NCI-H82 treated with DMSO at 0.1 percent for 48 hours (cell line): ENCODE measurements around the gene CSNK1D.

Experiments used
- DNase-seq: peaks from one replicate; lab custom pipeline; 2025; ENCODE audit not compliant: unreplicated experiment; lab: John Stamatoyannopoulos, UW

The CSNK1D gene

DNA sequence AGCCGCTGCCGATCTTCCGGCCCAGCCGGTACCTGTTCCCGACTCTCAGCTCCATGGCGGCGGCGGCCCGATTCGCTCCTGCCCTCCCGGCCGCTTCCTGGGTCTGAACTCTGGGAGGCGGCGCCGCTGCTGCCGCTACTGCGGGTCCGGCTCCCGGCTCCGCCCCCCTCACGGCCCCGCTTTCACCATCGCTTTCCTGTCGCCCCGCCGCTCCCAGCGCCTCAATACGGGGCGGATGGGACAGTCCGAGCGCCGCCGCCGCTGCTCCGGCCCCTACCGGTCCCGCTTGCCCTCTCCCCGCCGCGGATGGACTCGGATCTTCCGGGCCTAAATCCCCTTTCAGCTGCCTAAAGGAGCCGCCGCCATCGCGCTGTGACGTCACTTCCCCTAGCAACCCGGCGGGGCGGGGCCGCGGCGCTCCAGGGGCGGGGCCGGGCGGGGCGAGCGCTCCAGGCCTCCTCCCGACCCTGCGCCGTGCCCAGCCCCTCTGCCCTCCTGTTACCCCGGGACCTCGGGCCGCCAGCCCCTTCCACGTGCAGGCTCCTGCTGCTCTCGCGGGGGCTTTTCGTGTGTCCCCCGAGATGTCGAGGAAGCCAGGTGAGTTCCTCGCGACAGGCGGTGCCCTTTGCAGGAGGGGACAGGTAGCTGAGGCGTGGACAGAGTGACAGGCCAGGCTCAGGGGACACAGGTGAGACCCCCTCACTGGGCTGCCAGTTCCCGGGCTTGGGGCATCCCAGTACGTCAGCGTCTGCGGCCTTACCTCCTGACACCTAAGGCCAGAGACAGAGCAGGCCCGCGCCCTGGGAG is at the start of gene CSNK1D:
Gene CSNK1D, minus strand, starts transcription at position 374 of the 807 bp plus-strand sequence. Its CDS starts 319 bp downstream, at position 55.
- peak; percentile 71 for DNase-seq

GRCh38 chr17:82322526-82323453 is 49.3 kb upstream of the CSNK1D start:
- no peak for DNase-seq

- DNase-seq = no peak
Measured at GRCh38 chr17:82321947-82322466, 48.5 kb upstream of the CSNK1D start.

DNA sequence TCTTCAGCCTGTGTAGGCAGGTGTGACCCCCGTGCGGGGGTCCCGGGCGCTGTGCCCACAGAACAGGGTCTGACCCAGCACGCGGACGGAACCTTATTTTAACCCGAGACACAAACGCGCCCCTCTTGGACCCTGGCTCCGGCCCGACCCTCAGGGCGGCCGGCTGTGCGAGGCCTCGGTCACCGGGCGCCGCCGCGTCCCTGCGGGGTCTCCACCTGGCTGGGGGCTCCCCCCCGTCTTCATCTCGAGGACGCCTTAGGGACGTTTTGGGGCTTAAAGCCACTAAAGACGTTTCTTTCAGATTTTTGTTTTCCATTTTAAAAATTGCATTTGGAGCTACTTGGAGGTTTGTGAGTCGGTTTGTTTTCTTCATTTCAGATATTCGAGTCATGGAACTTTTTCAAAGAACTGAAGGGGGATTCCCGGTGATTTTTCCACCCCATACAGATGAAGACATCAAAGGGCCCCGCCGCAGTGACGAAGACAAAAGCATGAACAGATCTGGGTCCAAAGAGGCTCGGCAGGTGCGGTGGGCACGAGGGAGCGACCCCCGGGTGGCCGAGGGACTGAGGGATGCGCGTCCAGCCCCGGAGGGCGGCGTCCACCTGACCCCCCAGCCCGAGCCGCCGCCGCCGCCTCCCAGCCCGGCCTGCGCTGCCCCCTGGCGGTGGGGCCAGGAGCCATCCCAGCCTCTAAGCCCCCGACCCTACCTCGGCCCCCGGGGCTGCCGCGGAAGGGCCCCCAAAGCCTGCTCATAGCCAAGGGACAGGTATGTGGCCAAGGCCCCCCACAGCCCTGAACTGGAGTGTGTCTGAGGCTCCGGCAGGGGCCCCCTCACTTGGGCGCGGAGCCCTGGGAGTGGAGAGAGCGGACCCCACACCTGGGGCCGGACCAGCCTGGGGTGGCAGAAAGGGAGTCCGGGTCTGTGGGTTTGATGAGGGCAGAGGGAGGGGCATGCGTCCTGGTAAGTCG is 47.7 kb upstream of the CSNK1D start:
- DNase-seq = no peak

DNA sequence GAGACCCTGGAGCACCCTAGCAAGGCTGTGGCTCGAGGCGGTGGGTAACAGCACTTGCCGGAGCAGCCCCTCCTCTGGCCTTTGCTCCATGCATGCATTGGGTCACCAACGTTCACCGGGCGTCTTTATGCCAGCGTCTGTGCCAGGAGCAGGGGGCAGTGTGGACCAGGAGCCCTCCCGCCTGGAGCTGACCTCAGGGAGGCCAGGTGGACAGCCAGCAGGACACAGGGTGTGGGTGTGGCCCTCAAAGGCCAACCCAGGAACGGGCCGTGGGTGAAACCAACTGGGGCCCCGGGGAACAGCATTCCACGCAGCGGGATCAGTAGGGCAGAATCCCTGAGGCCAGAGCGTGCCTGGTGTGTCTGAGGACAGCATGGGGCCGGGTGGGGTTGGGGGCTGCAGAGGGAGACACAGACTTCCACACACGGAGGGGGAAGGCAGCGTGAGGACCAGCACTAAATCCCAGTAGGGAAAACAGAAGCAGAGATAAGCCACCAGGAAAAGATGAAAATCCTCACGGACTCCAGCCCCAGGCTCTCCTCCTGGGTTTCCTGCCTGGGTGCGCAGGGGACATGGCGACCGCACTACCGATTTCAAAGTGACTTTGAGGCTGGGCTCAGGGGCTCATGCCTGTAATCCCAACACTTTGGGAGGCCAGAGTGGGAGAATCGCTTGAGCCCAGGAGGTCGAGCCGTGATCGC is 46.8 kb upstream of the CSNK1D start:
- no peak for DNase-seq

- DNase-seq = no peak
Measured at GRCh38 chr17:82319619-82320062, 46.1 kb upstream of the CSNK1D start.

GRCh38 chr17:82318772-82319606 is 45.5 kb upstream of the CSNK1D start:
- DNase-seq = no peak

DNA sequence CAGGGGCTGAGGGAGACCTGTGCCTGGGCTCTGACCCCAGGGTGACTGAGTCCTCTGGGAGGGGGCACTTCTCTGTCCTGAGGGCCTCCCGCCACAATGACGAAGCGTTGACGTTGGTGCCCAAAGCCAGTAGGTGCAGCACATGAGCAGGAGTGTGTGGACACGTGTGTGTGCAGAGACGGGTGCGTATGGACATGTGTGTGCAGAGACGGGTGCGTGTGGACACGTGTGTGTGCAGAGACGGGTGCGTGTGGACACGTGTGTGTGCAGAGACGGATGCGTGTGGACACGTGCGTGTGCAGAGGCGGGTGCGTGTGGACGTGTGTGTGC is 44.6 kb upstream of the CSNK1D start:
- no peak for DNase-seq

- DNase-seq = no peak
Measured at GRCh38 chr17:82317394-82318168, 44.1 kb upstream of the CSNK1D start, which contains the start of gene CD7. Gene CD7 (minus strand): TSS chr17:82317608. CDS start chr17:82317495, 113 bp downstream.

GRCh38 chr17:82316651-82317393 is 43.3 kb upstream of the CSNK1D start:
- DNase-seq = no peak

GRCh38 chr17:82315703-82316358 is 42.3 kb upstream of the CSNK1D start:
- DNase-seq = no peak

GRCh38 chr17:82314727-82315605 is 41.5 kb upstream of the CSNK1D start:
- DNase-seq = no peak

- no peak for DNase-seq
Measured at GRCh38 chr17:82314012-82314726, 40.7 kb upstream of the CSNK1D start.

GRCh38 chr17:82313195-82314011 is 39.9 kb upstream of the CSNK1D start:
- no peak for DNase-seq

- DNase-seq = no peak
Measured at GRCh38 chr17:82311971-82312370, 38.5 kb upstream of the CSNK1D start.
